GM18511 (cell line): ENCODE results near the gene ODF2.
"Not testable (repeated sequence)": the region's sequence is repeated elsewhere in the genome, so short reads cannot be mapped to it uniquely, and the experiment has no call there.

Experiments
- ATAC-seq: cut with Tn5 transposase; IDR thresholded peaks from one replicate; pipeline ENCODE4 v1.9.1; 2021; ENCODE audit warnings: mild to moderate bottlenecking, moderate library complexity; ENCODE audit not compliant: unreplicated experiment

The ODF2 gene

GRCh38 chr9:128423356-128423755, 32.5 kb upstream of the ODF2 start:
- ATAC-seq: not testable (repeated sequence)

- no peak for ATAC-seq
Observed at GRCh38 chr9:128424268-128424780, 31.5 kb upstream of the ODF2 start.

GRCh38 chr9:128428644-128429512, 26.9 kb upstream of the ODF2 start:
- no peak for ATAC-seq

GRCh38 chr9:128429513-128430086, 26.2 kb upstream of the ODF2 start:
- ATAC-seq: no peak

- no peak for ATAC-seq
Observed at GRCh38 chr9:128431207-128431606, 24.6 kb upstream of the ODF2 start.

GRCh38 chr9:128434340-128434739, 21.5 kb upstream of the ODF2 start:
- ATAC-seq: no peak

GRCh38 chr9:128435611-128436010, 20.2 kb upstream of the ODF2 start:
- no peak for ATAC-seq

GRCh38 chr9:128438343-128439109, 17.3 kb upstream of the ODF2 start:
- ATAC-seq: no peak

GRCh38 chr9:128439273-128439672, 16.5 kb upstream of the ODF2 start:
- no peak for ATAC-seq

GRCh38 chr9:128442150-128442549, 13.7 kb upstream of the ODF2 start:
- no peak for ATAC-seq

GRCh38 chr9:128446505-128446904, 9.3 kb upstream of the ODF2 start:
- ATAC-seq: not testable (repeated sequence)

- ATAC-seq: no peak
Observed at GRCh38 chr9:128448746-128449145, 7.1 kb upstream of the ODF2 start.

GRCh38 chr9:128454991-128455390, 815 bp upstream of the ODF2 start:
- ATAC-seq: no peak

GRCh38 chr9:128456613-128457061, 831 bp downstream of the ODF2 start:
- peak; percentile 77 for ATAC-seq

- no peak for ATAC-seq
Observed at GRCh38 chr9:128457207-128457606, 1.4 kb downstream of the ODF2 start.

- no peak for ATAC-seq
Observed at GRCh38 chr9:128459011-128459410, 3.2 kb downstream of the ODF2 start.

GRCh38 chr9:128469070-128469469, 13.3 kb downstream of the ODF2 start:
- no peak for ATAC-seq

- no peak for ATAC-seq
Observed at GRCh38 chr9:128470560-128470959, 14.8 kb downstream of the ODF2 start.

- no peak for ATAC-seq
Observed at GRCh38 chr9:128473104-128473503, 17.3 kb downstream of the ODF2 start.

- ATAC-seq: no peak
Observed at GRCh38 chr9:128475867-128476266, 20.1 kb downstream of the ODF2 start.

GRCh38 chr9:128479262-128479661, 23.5 kb downstream of the ODF2 start:
- ATAC-seq: no peak
